GM12891 (cell line): Measurements from ENCODE around the gene CABLES1.

Experiments used
- DNase-seq: peaks from one replicate; pipeline ENCODE4 v3.0.0; 2011; ENCODE audit warnings: low spot score; ENCODE audit not compliant: insufficient read length
- FAIRE-seq: peaks from 2 replicates; lab custom pipeline; 2011; peaks lifted over from hg19 to GRCh38; lab: Jason Lieb, UNC
- PAX5 ChIP-seq: IDR thresholded peaks from 2 replicates; pipeline ENCODE4 v1.6.1; 2011; ENCODE audit warnings: low read length, moderate library complexity, mild to moderate bottlenecking; ENCODE audit not compliant: insufficient read depth, severe bottlenecking
- POLR2A ChIP-seq: IDR thresholded peaks from 2 replicates; pipeline ENCODE4 v1.6.1; 2011; ENCODE audit warnings: low read depth, low read length, control low read depth
- POLR2AphosphoS5 ChIP-seq: IDR thresholded peaks from 2 replicates; pipeline ENCODE4 v1.6.1; 2011; ENCODE audit warnings: low read depth, low read length, control low read depth
- POU2F2 ChIP-seq: IDR thresholded peaks from 2 replicates; pipeline ENCODE4 v1.6.1; 2011; ENCODE audit warnings: low read depth, mild to moderate bottlenecking, control low read depth, low read length, moderate library complexity
- SPI1 ChIP-seq: IDR thresholded peaks from 2 replicates; pipeline ENCODE4 v1.6.1; 2011; ENCODE audit warnings: low read depth, low read length, control low read depth
- TAF1 ChIP-seq: IDR thresholded peaks from 2 replicates; pipeline ENCODE4 v1.6.1; 2011; ENCODE audit warnings: low read depth, low read length, control low read depth

Gene CABLES1

GRCh38 chr18:23165271-23166068 is 30.2 kb downstream of the CABLES1 start:
- DNase-seq (no peak), FAIRE-seq (no peak)

GRCh38 chr18:23166891-23167541 is 31.7 kb downstream of the CABLES1 start:
- DNase-seq = no peak
- TF ChIP-seq SPI1 = no peak
- TF ChIP-seq TAF1 = no peak
- TF ChIP-seq POU2F2 = no peak
- no peak for TF ChIP-seq PAX5
- TF ChIP-seq POLR2AphosphoS5 = no peak
- TF ChIP-seq POLR2A = no peak
- FAIRE-seq = no peak

More at GRCh38 chr18:23165271-23166068, 30.2 kb downstream of the CABLES1 start:
- TF ChIP-seq SPI1 (no peak), TAF1 (no peak), POU2F2 (no peak), PAX5 (no peak), POLR2A (no peak), POLR2AphosphoS5 (no peak)

- FAIRE-seq (no peak), DNase-seq (no peak)
- TF ChIP-seq POU2F2 = no peak
- TF ChIP-seq POLR2A = no peak; the same call in 1 of the 2 replicates
- TF ChIP-seq POLR2AphosphoS5 = no peak
- no peak for TF ChIP-seq SPI1
These were observed 34.4 kb downstream of the CABLES1 start for GRCh38 chr18:23169673-23170044.

GRCh38 chr18:23170137-23170536 is 34.9 kb downstream of the CABLES1 start:
- FAIRE-seq = no peak
- DNase-seq = no peak
- no peak for TF ChIP-seq TAF1
- TF ChIP-seq POLR2A = 0 out of 2 replicates have a peak, but pooled peaks have one; percentile 30

- no peak for DNase-seq
- FAIRE-seq = no peak
- TF ChIP-seq POLR2A = no peak
- no peak for TF ChIP-seq TAF1
- no peak for TF ChIP-seq PAX5
- no peak for TF ChIP-seq SPI1
- no peak for TF ChIP-seq POU2F2
- TF ChIP-seq POLR2AphosphoS5 = no peak
These were observed 36.4 kb downstream of the CABLES1 start for GRCh38 chr18:23171581-23172156.

DNA sequence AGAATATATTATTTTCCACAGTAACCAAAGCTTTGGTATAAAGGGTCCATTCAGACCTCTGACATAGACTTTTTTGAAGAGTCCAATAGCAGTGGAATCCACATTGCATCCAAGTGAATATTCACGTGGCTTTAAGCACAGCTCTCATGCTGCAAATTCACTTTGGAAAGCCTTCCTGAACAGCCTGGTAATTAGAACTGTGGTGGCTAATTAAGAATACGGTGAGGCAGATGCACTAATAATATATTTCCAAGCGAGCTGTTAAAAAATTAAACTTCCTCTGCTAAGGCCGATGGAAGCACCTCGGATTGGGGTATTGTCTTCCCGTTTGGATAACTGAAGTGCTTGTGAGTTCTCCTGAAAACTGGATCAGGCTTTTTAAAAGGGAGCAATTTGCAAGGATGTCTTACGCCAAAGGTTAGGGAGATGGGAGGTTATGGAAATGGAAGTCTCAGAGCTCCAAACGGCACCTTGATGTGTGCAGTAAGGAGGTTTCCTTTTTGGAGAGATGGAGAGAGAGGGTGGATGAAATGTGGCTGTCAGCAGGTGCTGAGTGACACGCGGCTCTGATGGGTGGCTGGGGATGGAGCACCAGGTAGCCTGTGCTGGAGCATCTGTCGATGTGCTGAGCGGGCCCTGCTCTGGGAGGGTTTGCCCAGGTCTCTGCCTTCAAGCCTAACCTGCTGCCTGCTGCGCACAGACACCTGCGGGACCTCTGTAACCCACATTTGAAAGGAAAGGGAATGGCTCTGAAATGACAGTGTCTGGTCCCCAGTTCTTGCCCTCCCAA is 37.5 kb downstream of the CABLES1 start:
- no peak for FAIRE-seq
- TF ChIP-seq POLR2AphosphoS5 (0 out of 2 replicates have a peak, but pooled peaks have one; percentile 52), SPI1 (no peak)

GRCh38 chr18:23173912-23174311 is 38.6 kb downstream of the CABLES1 start:
- no peak for DNase-seq
- no peak for FAIRE-seq
- TF ChIP-seq TAF1 (no peak), POLR2A (no peak), POLR2AphosphoS5 (no peak), SPI1 (no peak), POU2F2 (no peak), PAX5 (no peak)

More for the DNA sequence above, 37.5 kb downstream of the CABLES1 start:
- no peak for DNase-seq

DNA sequence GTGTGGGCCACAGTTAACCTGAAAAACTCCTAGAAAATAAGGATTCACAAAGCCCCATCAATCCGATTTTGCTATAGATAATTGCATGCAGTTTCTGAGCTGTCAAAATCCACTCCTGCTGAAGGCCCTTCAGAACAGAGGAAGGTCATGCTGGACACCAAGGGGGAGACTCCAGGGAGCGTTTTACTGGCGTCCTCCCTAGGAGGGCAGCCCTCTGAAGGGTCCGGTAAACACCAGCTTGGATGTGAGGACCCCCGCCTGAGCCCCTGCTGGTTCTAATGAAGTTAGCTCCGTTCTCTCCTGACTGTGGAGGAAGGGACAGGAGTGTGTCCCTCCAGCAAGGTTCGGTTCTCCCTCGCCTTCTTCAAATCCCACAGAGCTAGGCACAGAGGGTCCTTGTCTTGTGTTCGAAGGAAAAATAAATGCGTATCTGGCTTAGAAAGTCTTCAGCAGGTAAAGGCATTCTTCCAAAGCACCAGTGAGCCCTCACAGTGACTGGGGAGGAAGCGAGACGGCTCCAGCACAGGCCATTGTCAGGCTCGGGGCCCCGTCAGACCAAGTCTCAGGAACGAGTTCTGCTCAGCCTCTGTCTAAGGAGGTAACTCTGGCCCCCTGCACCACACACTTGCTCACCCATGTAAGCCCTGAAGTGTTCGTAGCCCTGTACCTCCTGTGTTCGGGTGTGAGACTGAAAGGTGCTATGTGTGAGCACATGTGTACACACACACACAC is 41.6 kb downstream of the CABLES1 start:
- no peak for DNase-seq
- TF ChIP-seq PAX5 (no peak), TAF1 (no peak), POLR2A (no peak), POLR2AphosphoS5 (no peak; the same call in 1 of the 2 replicates), SPI1 (no peak), POU2F2 (no peak)
- FAIRE-seq = no peak
